T-helper 1 cell treated with Interleukin-12 subunit alpha and Interleukin-12 subunit beta and Interleukin-4 antibody, amounts not matched to agents 30 ng/mL and 1 ng/mL, for 36 hours (primary cell): Measurements from ENCODE around the gene IQSEC3. TPM values are rescaled to one million over a fixed set of nuclear protein-coding genes. Genes with fewer than 3 reads are reported as not detected.
"Not testable (repeated sequence)": the region's sequence is repeated elsewhere in the genome, so short reads cannot be mapped to it uniquely, and the experiment has no call there.

Experiments
- intact Hi-C: fragments of 100-400 bp; cut with micrococcal nuclease; formaldehyde crosslinking; loops from one replicate; pipeline ENCODE4 v1.15.1; 2024
- total RNA-seq: library from RNA; stranded (reverse); gene quantifications from 2 replicates; pipeline ENCODE4 v1.2.3, GENCODE V29; 2022

The IQSEC3 gene
- total RNA-seq, 1 donor from 2014 or later, result 0.59 TPM

- intact Hi-C loops, result no loop called here
These were observed 110.9 kb downstream of the IQSEC3 start for GRCh38 chr12:177336-177979.

DNA sequence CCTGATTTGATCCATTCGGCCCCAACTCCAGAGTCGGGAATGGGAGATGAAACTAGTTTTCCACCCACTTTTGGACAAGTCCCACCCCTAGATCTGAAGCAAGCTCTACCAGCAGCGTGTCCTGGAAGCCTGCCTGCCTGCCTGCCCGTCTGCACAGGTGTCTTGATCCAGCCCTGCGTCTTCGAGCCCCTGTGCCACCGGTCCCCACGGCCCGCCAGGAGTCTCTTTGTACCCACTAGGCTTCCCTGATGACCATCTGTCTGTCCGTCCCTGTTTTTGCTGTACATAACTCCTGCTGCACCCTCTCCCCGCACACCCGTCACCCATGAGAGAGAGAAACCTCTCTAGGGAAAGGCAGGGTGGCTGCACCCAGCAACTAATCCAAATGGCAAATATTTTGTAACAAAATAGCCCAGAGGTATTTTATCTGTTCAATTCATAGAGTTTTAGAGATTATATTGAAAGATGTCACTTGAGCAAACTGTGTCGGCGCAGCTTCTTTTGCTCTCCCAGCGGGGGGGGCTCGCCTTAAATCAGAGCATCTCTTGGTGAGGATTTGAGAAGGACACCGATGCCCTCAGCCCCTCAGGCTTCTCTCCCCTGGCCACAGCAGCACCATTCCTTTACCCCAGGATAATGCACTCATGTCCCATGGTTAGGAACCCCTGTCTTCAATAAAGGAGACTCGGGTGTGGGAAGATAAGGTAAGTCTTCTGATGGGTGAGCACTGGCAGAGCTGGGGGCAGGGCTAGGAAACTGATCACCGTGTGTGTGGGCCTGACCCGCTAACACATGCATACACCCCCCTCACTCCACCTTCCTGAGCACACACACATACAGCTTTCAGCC lies 111.6 kb downstream of the IQSEC3 start:
- intact Hi-C loops, result no loop called here

- intact Hi-C loops, result no loop called here
These were observed 112.2 kb downstream of the IQSEC3 start for GRCh38 chr12:178829-179109.

GRCh38 chr12:179131-179884 lies 112.7 kb downstream of the IQSEC3 start:
- intact Hi-C loops, result no loop called here

- intact Hi-C loops, result no loop called here
These were observed 113.3 kb downstream of the IQSEC3 start for GRCh38 chr12:179885-180284.

GRCh38 chr12:180445-180844 lies 113.9 kb downstream of the IQSEC3 start:
- intact Hi-C loops, result no loop called here

DNA sequence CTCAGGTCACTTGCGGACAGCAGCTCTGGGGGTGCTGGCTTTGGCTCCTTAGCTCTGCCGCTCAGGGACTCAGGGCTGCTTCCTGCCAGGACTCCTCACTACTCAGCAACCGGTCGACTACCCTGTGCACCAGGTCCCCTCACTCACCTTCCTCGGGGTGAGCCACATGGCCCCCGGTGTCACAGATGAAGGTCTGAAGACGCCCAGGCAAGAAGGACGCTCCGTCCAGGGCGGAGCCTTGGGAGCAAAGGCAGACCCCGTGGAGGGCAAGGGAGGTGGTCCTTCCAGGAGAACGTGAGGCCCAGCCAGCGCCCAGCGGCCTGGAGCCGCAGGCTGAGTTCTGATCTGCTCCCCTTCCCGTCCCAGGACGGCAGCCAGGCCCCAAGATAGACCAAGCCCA lies 115.4 kb downstream of the IQSEC3 start:
- intact Hi-C loops, result no loop called here

DNA sequence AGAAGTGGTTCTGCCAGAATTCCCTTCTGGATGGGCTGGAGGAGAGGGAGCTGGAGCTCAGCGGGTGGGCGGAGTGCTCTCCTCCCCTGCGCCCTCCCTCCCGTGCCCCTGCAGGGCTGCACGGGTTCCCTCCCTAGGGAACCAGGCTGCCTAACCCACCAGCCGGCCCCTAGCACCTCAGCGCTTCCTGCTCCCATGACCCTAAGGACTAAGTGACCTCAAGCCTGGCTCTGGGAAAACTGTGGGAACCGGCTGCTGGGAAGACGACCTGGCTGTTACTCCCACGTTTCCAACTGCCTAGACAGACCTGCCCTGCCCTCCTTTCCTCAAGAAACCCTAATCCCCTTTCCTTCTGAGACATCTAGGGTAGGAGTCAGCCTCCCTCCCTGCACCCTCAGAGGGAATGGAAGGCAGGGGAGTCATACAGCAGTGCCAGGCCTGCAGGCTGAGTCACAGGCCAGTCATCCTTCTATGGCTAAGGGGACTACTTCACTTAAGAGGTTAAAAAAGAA lies 115.9 kb downstream of the IQSEC3 start:
- intact Hi-C loops, result no loop called here

GRCh38 chr12:184811-185575 lies 118.4 kb downstream of the IQSEC3 start:
- intact Hi-C loops, result no loop called here

GRCh38 chr12:185576-185955 lies 119.0 kb downstream of the IQSEC3 start:
- intact Hi-C loops, result no loop called here

DNA sequence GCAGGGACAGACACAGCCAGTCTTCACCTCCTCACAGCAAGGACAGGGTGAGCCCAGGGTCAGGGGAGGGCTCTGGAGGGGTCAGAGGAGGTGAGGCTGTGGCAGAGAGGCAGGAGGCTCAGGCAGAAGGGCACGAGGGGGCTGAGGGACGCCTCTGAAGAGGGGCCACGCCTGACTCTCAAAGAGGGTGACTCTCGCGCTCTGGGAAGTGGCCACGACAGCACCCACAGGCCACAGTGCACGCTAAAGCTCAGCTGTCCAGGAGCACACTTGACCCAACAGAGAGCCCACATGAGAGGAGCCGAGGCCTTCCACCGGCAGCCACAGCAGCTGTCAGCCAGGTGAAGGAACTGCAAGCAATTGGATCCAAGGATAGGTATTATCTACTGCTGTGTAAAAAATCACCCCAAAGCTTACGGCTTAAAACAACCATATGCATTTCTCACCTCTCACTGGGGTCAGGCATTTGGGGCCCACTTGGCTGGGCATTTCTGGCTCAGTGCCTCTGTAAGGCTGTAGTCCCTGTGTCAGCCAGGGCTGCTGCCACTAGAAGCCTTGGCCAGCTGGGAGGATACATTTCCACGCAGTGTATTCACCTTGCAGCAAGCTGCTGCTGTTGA lies 119.5 kb downstream of the IQSEC3 start:
- intact Hi-C loops, result no loop called here

GRCh38 chr12:187986-188909 lies 121.7 kb downstream of the IQSEC3 start:
- intact Hi-C loops, result not testable (repeated sequence)

DNA sequence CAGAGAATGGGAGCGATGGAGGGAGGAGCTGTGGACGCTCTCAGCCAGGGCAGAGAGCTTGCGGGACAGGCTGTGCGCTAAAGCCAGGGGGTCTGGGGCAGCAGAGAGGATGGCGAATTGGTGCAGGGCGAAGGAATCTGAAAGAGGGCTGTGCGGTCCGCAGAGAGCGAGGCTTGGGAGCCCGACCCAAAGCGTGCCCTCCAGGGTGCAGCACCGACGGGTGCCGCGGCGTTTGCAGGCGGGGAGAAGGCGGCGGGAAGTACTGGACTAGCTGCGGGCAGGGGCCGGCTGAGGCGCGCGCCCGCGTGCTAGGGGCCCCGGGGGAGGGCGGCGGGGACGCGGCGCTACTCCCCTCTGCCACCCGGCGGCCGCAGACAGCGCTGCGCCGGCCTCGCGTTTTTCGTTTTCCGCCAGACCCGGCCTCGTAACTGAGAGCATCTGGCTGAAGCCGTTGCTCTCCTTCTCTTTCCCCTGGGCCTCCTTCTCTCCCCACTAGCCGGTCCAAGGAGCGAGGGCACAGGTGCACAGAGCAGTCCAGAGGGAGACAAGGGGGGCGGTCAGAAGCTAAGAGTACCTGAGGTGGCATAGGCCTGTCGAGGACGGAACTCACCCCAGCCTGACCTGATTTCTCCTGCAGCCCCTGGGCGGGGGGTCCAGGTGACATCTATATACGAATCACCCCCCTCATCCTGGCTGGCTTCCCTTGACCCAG lies 122.5 kb downstream of the IQSEC3 start:
- intact Hi-C loops, result no loop called here

GRCh38 chr12:189622-189962 lies 123.0 kb downstream of the IQSEC3 start:
- intact Hi-C loops, result no loop called here

DNA sequence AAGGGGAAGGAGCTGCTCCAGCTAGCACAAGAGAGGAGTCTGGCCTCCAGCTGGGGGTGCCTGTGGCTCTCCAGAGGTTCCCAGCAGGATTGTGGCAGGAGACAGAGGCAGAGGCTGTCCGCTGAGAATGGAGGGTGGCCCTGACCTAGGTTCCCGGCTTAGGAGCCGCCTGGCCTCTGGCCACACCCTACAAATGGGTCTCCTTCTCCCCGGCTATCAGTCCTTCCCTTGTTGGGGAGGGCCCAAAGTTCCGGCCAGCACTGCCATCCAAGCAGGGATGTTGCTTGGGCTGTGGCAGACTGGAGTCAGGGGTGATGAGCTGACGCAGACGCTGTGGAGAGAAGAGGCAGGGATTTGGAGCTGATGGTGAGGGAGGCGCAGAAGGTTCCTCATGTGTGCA lies 124.3 kb downstream of the IQSEC3 start:
- intact Hi-C loops, result no loop called here

DNA sequence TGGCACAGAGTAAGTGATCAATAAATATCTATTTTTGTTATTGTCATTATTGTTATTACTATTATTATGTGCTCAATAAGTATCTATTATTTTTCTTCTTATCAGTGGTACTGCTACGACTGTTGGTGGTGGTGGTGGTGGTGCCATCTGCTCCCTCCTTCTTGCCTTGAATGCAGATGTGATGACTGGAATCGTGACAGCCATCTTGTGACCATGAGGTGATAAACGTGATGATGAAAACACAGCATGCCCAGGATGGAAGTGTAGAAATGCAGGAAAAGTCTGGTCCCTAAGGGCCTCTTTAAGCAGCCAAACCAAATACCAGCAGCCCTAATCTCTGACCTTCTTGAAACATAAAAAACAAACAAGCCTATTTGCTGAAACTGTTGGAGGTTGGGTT lies 125.0 kb downstream of the IQSEC3 start:
- intact Hi-C loops, result no loop called here

DNA sequence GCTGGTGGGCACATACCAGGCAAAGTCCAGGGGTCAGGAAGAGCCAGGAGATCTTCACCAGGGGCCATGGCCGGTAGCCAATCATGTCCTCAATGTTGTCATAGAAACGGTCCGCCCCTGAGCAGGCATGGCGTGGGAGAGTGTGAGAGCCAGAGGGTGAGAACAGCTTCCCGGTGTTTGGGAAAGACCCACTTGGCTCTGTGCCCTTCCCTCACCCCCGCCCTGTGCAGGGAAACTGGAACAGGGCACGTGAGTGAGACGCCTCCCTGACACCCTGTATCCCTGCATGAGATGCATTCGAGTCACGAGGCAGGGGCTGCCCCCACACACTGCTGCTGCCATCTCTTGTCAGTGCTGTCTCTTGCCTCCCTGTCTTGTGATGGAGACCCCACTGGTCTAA lies 126.7 kb downstream of the IQSEC3 start:
- intact Hi-C loops, result no loop called here

GRCh38 chr12:194276-194675 lies 127.7 kb downstream of the IQSEC3 start:
- intact Hi-C loops, result no loop called here

DNA sequence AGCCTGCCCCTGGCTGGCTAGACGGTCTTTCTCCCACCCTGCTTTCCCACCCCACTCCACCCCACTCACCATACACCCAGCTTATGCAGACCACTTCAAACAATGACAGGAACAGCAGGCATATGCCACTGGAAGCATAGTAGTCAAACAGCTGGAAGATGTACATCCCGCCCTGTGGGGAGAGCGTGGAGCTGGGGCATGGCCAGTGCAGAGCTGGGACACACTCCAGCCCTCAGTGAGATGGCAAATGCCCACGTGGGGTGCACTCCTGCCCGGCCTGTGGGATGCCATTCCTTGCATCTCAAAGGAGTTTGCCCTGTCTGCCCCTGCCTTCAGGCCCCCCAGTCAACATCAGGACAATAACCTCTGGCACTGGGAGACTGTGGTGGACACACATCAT lies 128.6 kb downstream of the IQSEC3 start:
- intact Hi-C loops, result no loop called here
